H1 (cell line): ENCODE data around the gene NTN1. TPM values are rescaled to one million over a fixed set of nuclear protein-coding genes. Genes with fewer than 3 reads are reported as not detected.

Experiments
- ATF2 ChIP-seq: IDR thresholded peaks from 2 replicates; pipeline ENCODE4 v1.6.1; 2012; ENCODE audit warnings: low read length, inconsistent platforms
- CREB1 ChIP-seq: IDR thresholded peaks from 2 replicates; pipeline ENCODE4 v1.6.1; 2012; ENCODE audit warnings: inconsistent platforms
- EZH2 ChIP-seq: fragments of 200-600 bp; sonication (generic); IDR thresholded peaks from 2 replicates; pipeline ENCODE4 v1.7.1; 2012; ENCODE audit warnings: low read depth, mild to moderate bottlenecking, moderate library complexity, low read length, inconsistent platforms; ENCODE audit not compliant: severe bottlenecking
- HDAC6 ChIP-seq: IDR thresholded peaks from one replicate; pipeline ENCODE4 v1.7.1; 2012; ENCODE audit warnings: low read depth, mild to moderate bottlenecking, inconsistent platforms, low read length, moderate library complexity
- JUN ChIP-seq: IDR thresholded peaks from 2 replicates; pipeline ENCODE4 v1.6.1; 2011; ENCODE audit warnings: low read depth, mild to moderate bottlenecking, improper control_type of control experiment, low read length
- JUND ChIP-seq: IDR thresholded peaks from 2 replicates; pipeline ENCODE4 v1.6.1; 2011; ENCODE audit warnings: mild to moderate bottlenecking, improper control_type of control experiment, low read length
- KDM1A ChIP-seq: fragments of 200-600, 300-600 bp; sonication (generic); IDR thresholded peaks from 2 replicates; pipeline ENCODE4 v1.7.1; 2016; ENCODE audit warnings: mild to moderate bottlenecking, low read length, borderline replicate concordance
- SP4 ChIP-seq: IDR thresholded peaks from 2 replicates; pipeline ENCODE4 v1.6.1; 2012; ENCODE audit warnings: low read length, inconsistent platforms
- TAF7 ChIP-seq: optimal IDR thresholded peaks from 2 replicates; pipeline ENCODE3; 2011; ENCODE audit warnings: low read depth, mild to moderate bottlenecking, inconsistent platforms, low read length, moderate library complexity, borderline replicate concordance
- polyA plus RNA-seq, 7 experiments: library from polyadenylated mRNA; depleted of rRNA in 3 of 7; stranded (reverse) in 5 of 7; unstranded in 2 of 7; fragments of >200 nt in 5 of 7; fragments of 200-250 nt in 2 of 7; gene quantifications; 1 replicate in 5 of 7; 2 replicates in 1 of 7; 4 replicates in 1 of 7; pipeline versions ENCODE4 v1.2.1 to v1.2.3, GENCODE V29; 2011 to 2013; ENCODE audit warnings: missing spikeins in 2 of 7, mixed read lengths in 2 of 7
- total RNA-seq: library from RNA; stranded (reverse); fragmentation: NEBNext Ultra II Directional; extraction: Animal tissue kit (Norgen Biotek cat#: 25700); gene quantifications from 2 replicates; pipeline ENCODE4 v1.2.1, GENCODE V29; 2021

NTN1 gene
- total and polyA plus RNA-seq, 2 of the 8 experiments (the other 6 are each of a cell fraction or from before 2014, with no cell fraction given): 2.0 to 2.3 TPM

GRCh38 chr17:9022573-9023391 is 1.5 kb downstream of the NTN1 start (continued):
- no peak; the same call in 1 of the 2 replicates for TF ChIP-seq CREB1
- TF ChIP-seq KDM1A: no peak
- TF ChIP-seq JUN: no peak
- TF ChIP-seq EZH2: peak; percentile 99
- TF ChIP-seq JUND: no peak
- no peak for TF ChIP-seq ATF2
- TF ChIP-seq SP4: no peak
- no peak for TF ChIP-seq TAF7
- no peak for TF ChIP-seq HDAC6
